Measurements from ENCODE around the gene KRT9.
"Not testable (repeated sequence)": the region's sequence is repeated elsewhere in the genome, so short reads cannot be mapped to it uniquely, and the experiment has no call there.

Gene KRT9

GRCh38 chr17:41571561-41572434 lies at the start of gene KRT9:
TSS of gene KRT9 (minus strand) at chr17:41572059. CDS start at chr17:41571992, 67 bp downstream.
- DNase-seq (ENCODE audit: low read depth in 2 of 3, low spot score in 2 of 3), result no peak

- not testable (repeated sequence) for DNase-seq (ENCODE audit: low read depth in 2 of 3, low spot score in 2 of 3)
These were observed 49.6 kb upstream of the KRT9 start for GRCh38 chr17:41621435-41621817.

GRCh38 chr17:41620583-41621434 lies 49.0 kb upstream of the KRT9 start:
- no peak for DNase-seq (ENCODE audit: low read depth in 2 of 3, low spot score in 2 of 3)

- not testable (repeated sequence) for DNase-seq (ENCODE audit: low read depth in 2 of 3, low spot score in 2 of 3)
These were observed 48.2 kb upstream of the KRT9 start for GRCh38 chr17:41619927-41620582.

- no peak for DNase-seq (ENCODE audit: low read depth in 2 of 3, low spot score in 2 of 3)
These were observed 47.4 kb upstream of the KRT9 start for GRCh38 chr17:41619036-41619926.

GRCh38 chr17:41618341-41619035 lies 46.6 kb upstream of the KRT9 start:
- DNase-seq (ENCODE audit: low read depth in 2 of 3, low spot score in 2 of 3), result no peak

GRCh38 chr17:41617698-41618097 lies 45.8 kb upstream of the KRT9 start:
- DNase-seq (ENCODE audit: low read depth in 2 of 3, low spot score in 2 of 3), result no peak

- no peak for DNase-seq (ENCODE audit: low read depth in 2 of 3, low spot score in 2 of 3)
These were observed 45.3 kb upstream of the KRT9 start for GRCh38 chr17:41617136-41617535.

- not testable (repeated sequence) for DNase-seq (ENCODE audit: low read depth in 2 of 3, low spot score in 2 of 3)
These were observed 44.6 kb upstream of the KRT9 start for GRCh38 chr17:41616486-41616885.

GRCh38 chr17:41615454-41615853 lies 43.6 kb upstream of the KRT9 start:
- no peak for DNase-seq (ENCODE audit: low read depth in 2 of 3, low spot score in 2 of 3)

GRCh38 chr17:41614767-41615166 lies 42.9 kb upstream of the KRT9 start:
- not testable (repeated sequence) for DNase-seq (ENCODE audit: low read depth in 2 of 3, low spot score in 2 of 3)

GRCh38 chr17:41614098-41614497 lies 42.2 kb upstream of the KRT9 start:
- no peak for DNase-seq (ENCODE audit: low read depth in 2 of 3, low spot score in 2 of 3)

GRCh38 chr17:41613277-41614082 lies 41.6 kb upstream of the KRT9 start:
- DNase-seq (ENCODE audit: low read depth in 2 of 3, low spot score in 2 of 3), result no peak

- not testable (repeated sequence) for DNase-seq (ENCODE audit: low read depth in 2 of 3, low spot score in 2 of 3)
These were observed 40.7 kb upstream of the KRT9 start, which contains the start of gene KRT16 for GRCh38 chr17:41612376-41613160. TSS of gene KRT16 (minus strand) at chr17:41612767. CDS start at chr17:41612688, 79 bp downstream.

- no peak for DNase-seq (ENCODE audit: low read depth in 2 of 3, low spot score in 2 of 3)
These were observed 39.2 kb upstream of the KRT9 start for GRCh38 chr17:41610965-41611640.

- DNase-seq (ENCODE audit: low read depth in 2 of 3, low spot score in 2 of 3), result not testable (repeated sequence)
These were observed 38.2 kb upstream of the KRT9 start for GRCh38 chr17:41610061-41610517.

- not testable (repeated sequence) for DNase-seq (ENCODE audit: low read depth in 2 of 3, low spot score in 2 of 3)
These were observed 35.1 kb upstream of the KRT9 start for GRCh38 chr17:41606930-41607329.

Measured in activated CD8-positive, alpha-beta memory T cell treated with anti-CD3 and anti-CD28 coated beads for 48 hours (primary cell).